Adrenal gland (tissue), 12 donors: ENCODE measurements around the gene P2RX2. TPM values are rescaled to one million over a fixed set of nuclear protein-coding genes. Genes with fewer than 3 reads are reported as not detected.

Experiments used
- DNase-seq, 7 donors: peaks; one replicate each; pipeline ENCODE4 v3.0.0-alpha.2; 2019 to 2020
- H3K27ac ChIP-seq, 5 donors: fragments of 200-600 bp; sonication (generic) in 4 of 5; 1 replicate in 3 of 5; 2 replicates in 2 of 5; pipeline versions ENCODE4 v1.5.1 to v1.8.0; 2016 to 2020; ENCODE audit warnings: mild to moderate bottlenecking in 1 of 5
- H3K27me3 ChIP-seq: fragments of 200-600 bp; 2 replicates; pipeline ENCODE4 v1.8.0; 2021
- H3K36me3 ChIP-seq, 2 donors: fragments of 200-600 bp; replicated peaks in 1 of 2; 1 replicate in 1 of 2; 2 replicates in 1 of 2; pipeline versions ENCODE4 v1.5.1 to v1.8.0; 2018 to 2022
- H3K4me1 ChIP-seq, 2 donors: fragments of 200-600 bp; replicated peaks in 1 of 2; 1 replicate in 1 of 2; 2 replicates in 1 of 2; pipeline versions ENCODE4 v1.5.1 to v1.8.0; 2018 to 2021
- H3K4me3 ChIP-seq, 4 donors: fragments of 200-600 bp; sonication (generic) in 3 of 4; one replicate each; pipeline ENCODE4 v1.5.1; 2016 to 2018
- H3K9me3 ChIP-seq, 3 donors: fragments of 200-600 bp; sonication (generic) in 1 of 3; replicated peaks in 1 of 3; 1 replicate in 2 of 3; 2 replicates in 1 of 3; pipeline versions ENCODE4 v1.5.1 to v1.8.0; 2016 to 2021
- CTCF ChIP-seq, 6 experiments: fragments of 450-650 bp in 4 of 6; fragments of 200-600 bp in 2 of 6; sonication (generic) in 1 of 6; IDR thresholded peaks; 1 replicate in 5 of 6; 2 replicates in 1 of 6; pipeline versions ENCODE4 v1.5.1 to v1.8.0; 2016 to 2021; ENCODE audit warnings: antibody characterized with exemption in 6 of 6, mild to moderate bottlenecking in 2 of 6, moderate library complexity in 1 of 6
- POLR2A ChIP-seq, 2 donors: fragments of 450-650 bp; IDR thresholded peaks; one replicate each; pipeline ENCODE4 v1.6.1; 2017; ENCODE audit warnings: antibody characterized with exemption in 2 of 2, mild to moderate bottlenecking in 2 of 2, moderate library complexity in 1 of 2
- WGBS, 4 donors: extraction: QIAGEN DNeasy Blood & Tissue Kit in 2 of 4; methylation state at CpG; one replicate each; pipeline versions ENCODE4 v1.1.5 to v1.1.7; 2013 to 2017; 5-methylcytosine and 5-hydroxymethylcytosine counted together
- intact Hi-C, 2 donors: fragments of 100-400 bp; cut with DNase I; formaldehyde crosslinking; loops; one replicate each; pipeline versions ENCODE4 v1.14.1 to v1.15.0; 2022 to 2023
- polyA plus RNA-seq, 3 donors: library from polyadenylated mRNA; stranded (reverse); fragments of 200-250 nt in 2 of 3; fragments of 350-450 nt in 1 of 3; fragmentation: Illumina TruSeq in 1 of 3; extraction: RNeasy Lipid Tissue Mini Kit (QIAGEN cat#74804) in 1 of 3; gene quantifications; one replicate each; pipeline ENCODE4 v1.2.3, GENCODE V29; 2013 to 2014
- total RNA-seq, 9 donors: library from RNA; depleted of rRNA in 4 of 9; stranded (reverse); fragments of >200 nt in 4 of 9; fragments of 120-200 nt in 1 of 9; fragmentation: NEBNext Ultra II Directional in 1 of 9; extraction: Animal tissue kit (Norgen Biotek cat#: 25700) in 1 of 9; gene quantifications; one replicate each; pipeline versions ENCODE4 v1.1.0 to v1.2.4, GENCODE V29; 2013 to 2023
- donor health status: healthy with polysubstance abuse.
- donor health status: Bipolar disorder and iron deficiency.
- donor health status: DM: yes; HTN: yes; CAD: no.
- donor health status: DM: no; HTN: no; CAD: no.
- donor health status: DM: no; HTN: no; CAD: no.
- donor health status: DM: yes; HTN: yes; CAD: no.

P2RX2 gene
- total and polyA plus RNA-seq, 12 donors, result 0.11 to 1.9 (median 0.44) TPM; not detected in 9

GRCh38 chr12:132581348-132582057, 37.1 kb upstream of the P2RX2 start:
- Histone ChIP-seq H3K27me3 (no peaks in the 10 kb centered on the region), H3K27ac (peak overlapping the region in 1 of 5 donors; percentile 34), H3K9me3 (no peaks in the 10 kb centered on the region), H3K4me3 (no peak overlapping the region), H3K36me3 (peaks cover 0 to 17% of the 10 kb centered on the region in 2 donors), H3K4me1 (no peaks in the 10 kb centered on the region)
- TF ChIP-seq CTCF (IDR thresholded peaks at IDR 0.05), result no peak
- TF ChIP-seq POLR2A (IDR thresholded peaks at IDR 0.05), result no peak
- DNase-seq, result no peak
- intact Hi-C loops, result no loop called here
- 82 to 90% (median 86%) methylated on average over 2 to 17 of the region's 17 CpGs for WGBS, 4 donors

GRCh38 chr12:132582058-132582420, 36.5 kb upstream of the P2RX2 start:
- Histone ChIP-seq H3K4me1 (no peaks in the 10 kb centered on the region), H3K27me3 (no peaks in the 10 kb centered on the region), H3K4me3 (peak overlapping the region in 1 of 4 donors; percentile 23), H3K9me3 (no peaks in the 10 kb centered on the region), H3K27ac (peak overlapping the region in 1 of 5 donors; percentile 34), H3K36me3 (peaks cover 0 to 11% of the 10 kb centered on the region in 2 donors)
- 64 to 79% (median 70%) methylated on average over 15 to 24 of the region's 24 CpGs for WGBS, 4 donors
- DNase-seq, result no peak
- intact Hi-C loops, result no loop called here
- TF ChIP-seq POLR2A (IDR thresholded peaks at IDR 0.05) (no peak), CTCF (IDR thresholded peaks at IDR 0.05) (no peak)

- WGBS, 4 donors, result 72 to 86% (median 80%) methylated on average over 27 to 89 of the region's 89 CpGs
- Histone ChIP-seq H3K9me3 (no peaks in the 10 kb centered on the region), H3K36me3 (peaks cover 0 to 8% of the 10 kb centered on the region in 2 donors), H3K4me3 (peak overlapping the region in 1 of 4 donors; percentile 23), H3K27me3 (no peaks in the 10 kb centered on the region), H3K27ac (peak overlapping the region in 1 of 5 donors; percentile 34), H3K4me1 (no peaks in the 10 kb centered on the region)
- intact Hi-C loops, result no loop called here
- no peak for TF ChIP-seq CTCF (IDR thresholded peaks at IDR 0.05)
- TF ChIP-seq POLR2A (IDR thresholded peaks at IDR 0.05), result no peak
- DNase-seq, result no peak
Measured at GRCh38 chr12:132582582-132583410, 35.8 kb upstream of the P2RX2 start.

- TF ChIP-seq POLR2A (IDR thresholded peaks at IDR 0.05) (no peak), CTCF (IDR thresholded peaks at IDR 0.05) (no peak)
- no peak for DNase-seq
- no peaks in the 10 kb centered on the region for H3K4me1 ChIP-seq
- WGBS, 4 donors, result 66 to 81% (median 76%) methylated on average over 22 to 50 of the region's 50 CpGs; no CpG with 5 or more reads in 1 of the 4 donors
- peaks cover 0 to 8% of the 10 kb centered on the region in 2 donors for H3K36me3 ChIP-seq
- intact Hi-C loops, result no loop called here
- no peaks in the 10 kb centered on the region for H3K27me3 ChIP-seq
- no peaks in the 10 kb centered on the region for H3K9me3 ChIP-seq
- no peak overlapping the region for H3K4me3 ChIP-seq
- no peak overlapping the region for H3K27ac ChIP-seq
Measured at GRCh38 chr12:132583411-132583710, 35.2 kb upstream of the P2RX2 start.
